Measurements from ENCODE around the gene SLC25A22.

Gene SLC25A22

DNA sequence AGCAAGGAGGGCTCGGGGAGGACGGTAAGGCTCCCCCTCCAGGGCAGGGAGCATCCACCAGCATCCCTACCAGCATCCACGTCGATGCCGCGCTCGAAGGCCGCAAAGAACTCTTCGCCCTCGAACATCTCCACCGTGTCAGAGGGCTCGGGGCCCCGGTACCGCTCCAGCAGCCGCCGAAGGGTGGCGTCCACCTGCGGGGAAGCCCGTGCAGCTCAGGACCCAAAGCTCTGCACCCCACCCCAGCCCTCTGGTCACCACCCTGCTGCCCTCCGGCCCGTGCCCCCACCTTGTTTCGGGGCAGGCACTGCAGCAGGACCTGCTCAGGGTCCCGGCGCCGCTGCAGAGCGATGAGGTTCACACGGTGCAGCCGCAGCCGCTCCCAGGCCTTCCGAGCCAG, 2.4 kb upstream of the SLC25A22 start:
- H3K9ac ChIP-seq: no peak overlapping the region
- H3K4me3 ChIP-seq (IDR thresholded peaks at IDR 0.05; ENCODE audit: insufficient read depth, low read depth, low read length): no peak overlapping the region
- no peak overlapping the region for H2AFZ ChIP-seq (ENCODE audit: low read depth)
- H3K4me2 ChIP-seq: no peak overlapping the region
- H3K4me1 ChIP-seq (ENCODE audit: low read depth, poor library complexity, severe bottlenecking): peaks cover 21% of the 10 kb centered on the region
- H3K36me3 ChIP-seq (ENCODE audit: insufficient read depth): no peaks in the 10 kb centered on the region
- H3K27ac ChIP-seq: no peak overlapping the region
- H3K27me3 ChIP-seq (ENCODE audit: insufficient read depth, low read depth): no peaks in the 10 kb centered on the region
- no peaks in the 10 kb centered on the region for H4K20me1 ChIP-seq (ENCODE audit: insufficient read depth)
- TF ChIP-seq, protein P1, sequence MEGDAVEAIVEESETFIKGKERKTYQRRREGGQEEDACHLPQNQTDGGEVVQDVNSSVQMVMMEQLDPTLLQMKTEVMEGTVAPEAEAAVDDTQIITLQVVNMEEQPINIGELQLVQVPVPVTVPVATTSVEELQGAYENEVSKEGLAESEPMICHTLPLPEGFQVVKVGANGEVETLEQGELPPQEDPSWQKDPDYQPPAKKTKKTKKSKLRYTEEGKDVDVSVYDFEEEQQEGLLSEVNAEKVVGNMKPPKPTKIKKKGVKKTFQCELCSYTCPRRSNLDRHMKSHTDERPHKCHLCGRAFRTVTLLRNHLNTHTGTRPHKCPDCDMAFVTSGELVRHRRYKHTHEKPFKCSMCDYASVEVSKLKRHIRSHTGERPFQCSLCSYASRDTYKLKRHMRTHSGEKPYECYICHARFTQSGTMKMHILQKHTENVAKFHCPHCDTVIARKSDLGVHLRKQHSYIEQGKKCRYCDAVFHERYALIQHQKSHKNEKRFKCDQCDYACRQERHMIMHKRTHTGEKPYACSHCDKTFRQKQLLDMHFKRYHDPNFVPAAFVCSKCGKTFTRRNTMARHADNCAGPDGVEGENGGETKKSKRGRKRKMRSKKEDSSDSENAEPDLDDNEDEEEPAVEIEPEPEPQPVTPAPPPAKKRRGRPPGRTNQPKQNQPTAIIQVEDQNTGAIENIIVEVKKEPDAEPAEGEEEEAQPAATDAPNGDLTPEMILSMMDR (conservative IDR thresholded peaks at IDR 0.05; ENCODE audit: low read depth, low read length): no peak
- H3K79me2 ChIP-seq (ENCODE audit: insufficient read depth, low read depth): 0 out of 2 replicates have a peak, but pooled peaks cover 4% of the 10 kb centered on the region

DNA sequence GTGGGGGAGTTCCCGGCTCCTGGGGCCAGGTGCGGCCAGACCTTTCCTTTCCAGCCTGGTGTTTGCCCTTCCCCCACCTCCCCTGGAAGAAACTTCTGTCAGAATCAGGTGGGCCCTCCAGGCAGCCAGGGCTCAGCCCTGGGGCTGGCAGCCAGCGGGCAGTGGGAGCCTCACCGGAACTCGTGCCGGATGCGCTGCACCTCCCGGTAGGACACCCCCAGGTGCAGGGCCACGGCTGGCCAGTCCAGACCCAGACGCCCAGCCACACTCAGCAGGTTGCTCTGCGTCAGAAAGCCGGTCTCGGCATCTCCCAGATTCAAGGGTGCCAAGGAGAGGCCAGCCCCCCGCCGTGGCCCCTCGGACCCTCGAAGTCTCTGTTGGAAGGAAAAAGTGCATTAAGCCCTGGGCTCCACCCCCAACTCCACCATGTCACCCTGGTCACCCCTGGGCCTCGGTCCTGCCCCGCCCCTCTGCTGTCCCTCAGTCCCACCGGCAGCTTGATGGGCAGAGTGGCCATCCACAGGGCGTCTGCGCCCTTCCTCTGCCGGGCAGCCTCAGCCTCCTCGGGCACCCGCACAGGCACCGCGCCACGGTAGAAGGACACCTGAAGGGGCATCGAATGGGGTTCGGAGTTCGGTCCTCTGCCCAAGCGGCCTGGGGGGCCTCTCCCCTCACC, 1.7 kb upstream of the SLC25A22 start:
- no peak overlapping the region for H3K27ac ChIP-seq
- H3K79me2 ChIP-seq (ENCODE audit: insufficient read depth, low read depth): 0 out of 2 replicates have a peak, but pooled peaks cover 4% of the 10 kb centered on the region
- H2AFZ ChIP-seq (ENCODE audit: low read depth): no peak overlapping the region
- H3K4me3 ChIP-seq (IDR thresholded peaks at IDR 0.05; ENCODE audit: insufficient read depth, low read depth, low read length): no peak overlapping the region
- no peaks in the 10 kb centered on the region for H4K20me1 ChIP-seq (ENCODE audit: insufficient read depth)
- TF ChIP-seq, protein P1 (conservative IDR thresholded peaks at IDR 0.05; ENCODE audit: low read depth, low read length): no peak
- peaks cover 21% of the 10 kb centered on the region for H3K4me1 ChIP-seq (ENCODE audit: low read depth, poor library complexity, severe bottlenecking)
- no peaks in the 10 kb centered on the region for H3K36me3 ChIP-seq (ENCODE audit: insufficient read depth)
- no peak overlapping the region for H3K9ac ChIP-seq
- no peaks in the 10 kb centered on the region for H3K27me3 ChIP-seq (ENCODE audit: insufficient read depth, low read depth)
- H3K4me2 ChIP-seq: no peak overlapping the region

DNA sequence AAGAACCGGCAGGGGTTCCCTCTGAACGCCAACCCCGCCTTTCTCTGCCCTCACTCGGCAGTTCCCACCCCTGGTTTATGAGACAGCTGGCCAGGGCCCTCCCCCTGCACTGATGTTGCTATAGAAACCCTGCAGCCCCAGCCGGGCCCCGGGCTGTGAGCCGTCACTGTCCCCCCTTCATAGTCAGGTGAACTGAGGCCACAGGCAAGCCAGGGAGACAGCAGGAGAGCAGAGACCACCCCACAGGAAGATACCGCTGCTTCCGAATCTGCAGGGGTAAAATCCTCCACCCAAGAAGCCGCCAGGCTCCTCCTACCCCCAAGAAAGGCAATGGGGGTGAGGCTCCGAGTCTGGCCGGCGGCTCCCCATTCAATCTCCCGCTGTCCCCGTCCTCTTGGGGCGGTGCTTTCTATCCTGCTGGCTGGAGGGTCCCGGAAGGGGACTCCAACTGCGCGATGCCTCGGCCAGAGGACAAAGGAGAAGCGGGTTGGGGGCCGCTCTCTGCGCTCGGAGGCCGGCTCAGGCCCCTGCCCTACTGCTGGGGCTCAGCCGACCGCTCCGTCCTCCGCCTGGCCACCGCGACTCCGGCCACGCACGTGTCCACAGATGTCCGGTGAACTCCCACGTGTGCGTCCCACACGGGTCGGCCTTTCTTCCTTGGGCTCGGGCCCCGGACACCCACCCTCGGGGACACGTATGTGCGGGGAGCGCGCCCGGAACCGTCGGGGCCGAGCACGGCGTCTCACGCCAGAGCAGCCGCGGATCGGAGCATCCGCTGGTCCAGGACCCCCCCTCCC, 587 bp downstream of the SLC25A22 start:
- Histone ChIP-seq H2AFZ (ENCODE audit: low read depth) (peak overlapping the region; percentile 42), H3K36me3 (ENCODE audit: insufficient read depth) (no peaks in the 10 kb centered on the region), H3K27me3 (ENCODE audit: insufficient read depth, low read depth) (no peaks in the 10 kb centered on the region), H3K79me2 (ENCODE audit: insufficient read depth, low read depth) (0 out of 2 replicates have a peak, but pooled peaks cover 4% of the 10 kb centered on the region), H3K4me1 (ENCODE audit: low read depth, poor library complexity, severe bottlenecking) (peaks cover 12% of the 10 kb centered on the region), H4K20me1 (ENCODE audit: insufficient read depth) (no peaks in the 10 kb centered on the region), H3K9ac (peak overlapping the region; percentile 67), H3K4me2 (peak overlapping the region; percentile 99), H3K4me3 (IDR thresholded peaks at IDR 0.05; ENCODE audit: insufficient read depth, low read depth, low read length) (peak overlapping the region; percentile 28), H3K27ac (peak overlapping the region; percentile 50)
- TF ChIP-seq, protein P1 (conservative IDR thresholded peaks at IDR 0.05; ENCODE audit: low read depth, low read length): no peak

DNA sequence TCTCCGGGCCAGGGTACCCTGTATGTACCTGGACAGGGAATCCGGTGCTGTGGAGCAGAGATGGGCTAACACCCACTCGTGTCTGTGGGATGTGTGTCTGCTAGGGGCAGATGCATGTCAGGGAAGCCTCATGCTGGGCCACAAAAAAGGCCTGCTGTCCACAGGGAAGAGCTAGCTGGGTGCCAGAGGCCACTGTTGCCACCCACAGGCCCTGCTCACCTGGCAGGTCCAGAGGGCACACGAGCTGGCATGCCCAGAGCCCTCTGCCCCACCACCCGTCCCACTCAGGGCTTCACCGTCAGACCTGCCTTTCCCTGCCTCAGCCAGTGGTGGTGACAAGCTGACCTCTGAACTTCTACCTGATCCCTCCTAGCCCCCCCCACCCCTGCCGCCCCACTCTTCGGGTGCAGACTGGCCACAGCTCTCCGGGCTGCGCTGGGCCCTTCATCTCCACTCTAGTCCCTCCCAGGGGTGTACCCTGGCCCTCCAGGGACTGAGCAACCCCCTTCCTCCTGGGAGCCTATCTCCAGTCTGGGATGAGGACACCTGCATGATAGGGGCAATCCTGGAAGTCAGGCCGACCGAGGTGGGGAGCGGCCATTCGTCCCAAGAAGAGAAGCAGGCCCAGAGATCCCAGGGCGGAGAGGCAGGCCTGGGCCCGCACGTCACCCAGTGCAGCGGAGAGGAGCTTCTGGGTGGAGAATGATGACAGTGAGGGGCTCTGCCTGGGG, 1.4 kb downstream of the SLC25A22 start:
- no peaks in the 10 kb centered on the region for H3K36me3 ChIP-seq (ENCODE audit: insufficient read depth)
- peak overlapping the region; percentile 50; the same call in 1 of the 2 replicates for H3K27ac ChIP-seq
- peaks cover 12% of the 10 kb centered on the region for H3K4me1 ChIP-seq (ENCODE audit: low read depth, poor library complexity, severe bottlenecking)
- H4K20me1 ChIP-seq (ENCODE audit: insufficient read depth): no peaks in the 10 kb centered on the region
- no peak overlapping the region for H2AFZ ChIP-seq (ENCODE audit: low read depth)
- H3K27me3 ChIP-seq (ENCODE audit: insufficient read depth, low read depth): no peaks in the 10 kb centered on the region
- H3K9ac ChIP-seq: peak overlapping the region; percentile 67; the same call in 1 of the 2 replicates
- peak overlapping the region; percentile 28 for H3K4me3 ChIP-seq (IDR thresholded peaks at IDR 0.05; ENCODE audit: insufficient read depth, low read depth, low read length)
- TF ChIP-seq, protein P1 (conservative IDR thresholded peaks at IDR 0.05; ENCODE audit: low read depth, low read length): no peak
- H3K4me2 ChIP-seq: peak overlapping the region; percentile 99
- H3K79me2 ChIP-seq (ENCODE audit: insufficient read depth, low read depth): 0 out of 2 replicates have a peak, but pooled peaks cover 4% of the 10 kb centered on the region
